WTC11 (cell line): ENCODE measurements around the gene MYG1. TPM values are rescaled to one million over a fixed set of nuclear protein-coding genes. Genes with fewer than 3 reads are reported as not detected.

ENCODE experiments used
- ATAC-seq: fragments of 200-7000 bp; cut with Tn5 transposase; 2 replicates; pipeline ENCODE4 v1.10.0; 2021; ENCODE audit warnings: mild to moderate bottlenecking, moderate library complexity
- CTCF ChIA-PET: fragments of 300-600 bp; sonication (Branson Sonifier 250); formaldehyde crosslinking; loops from one replicate; lab custom pipeline; 2021; ENCODE audit warnings: antibody characterized with exemption; lab: Charles Lee
- POLR2A ChIA-PET: fragments of 350-600 bp; sonication (Branson Sonifier 250); formaldehyde crosslinking; loops from one replicate; lab custom pipeline; 2021; ENCODE audit warnings: antibody characterized with exemption; lab: Charles Lee
- DNase-seq: peaks from one replicate; pipeline ENCODE4 v3.0.0; 2021; ENCODE audit warnings: low spot score
- H3K27ac Mint-ChIP-seq: 2 replicates; pipeline ENCODE4 v1.8.0; 2021; ENCODE audit warnings: mixed read lengths
- H3K27me3 Mint-ChIP-seq: 2 replicates; pipeline ENCODE4 v1.8.0; 2021; ENCODE audit warnings: low read depth, mild to moderate bottlenecking, moderate library complexity, mixed read lengths
- H3K36me3 Mint-ChIP-seq: 2 replicates; pipeline ENCODE4 v1.8.0; 2021; ENCODE audit warnings: mixed read lengths
- H3K4me1 Mint-ChIP-seq: 2 replicates; pipeline ENCODE4 v1.8.0; 2022; ENCODE audit warnings: mixed read lengths
- H3K4me3 Mint-ChIP-seq: 2 replicates; pipeline ENCODE4 v1.8.0; 2021; ENCODE audit warnings: mild to moderate bottlenecking, moderate library complexity, mixed read lengths
- H3K9me3 Mint-ChIP-seq: 2 replicates; pipeline ENCODE4 v1.8.0; 2021; ENCODE audit warnings: mixed read lengths
- ELF4 ChIP-seq: sonication (generic); formaldehyde crosslinking; IDR thresholded peaks from 2 replicates; pipeline ENCODE4 v1.8.1; 2022; ENCODE audit warnings: low read depth, mild to moderate bottlenecking, moderate library complexity, missing genetic modification reagents
- ESRRA ChIP-seq: sonication (generic); formaldehyde crosslinking; IDR thresholded peaks from 2 replicates; pipeline ENCODE4 v1.8.1; 2022; ENCODE audit warnings: mild to moderate bottlenecking, missing genetic modification reagents, borderline replicate concordance
- FOXJ3 ChIP-seq: sonication (generic); formaldehyde crosslinking; IDR thresholded peaks from 2 replicates; pipeline ENCODE4 v1.9.0; 2021; ENCODE audit warnings: missing genetic modification reagents, mild to moderate bottlenecking, borderline replicate concordance
- GTF2I ChIP-seq: fragments of 250-450 bp; sonication (Bioruptor Pico); conservative IDR thresholded peaks from 2 replicates; pipeline ENCODE4 v1.4.0; 2021; ENCODE audit warnings: mild to moderate bottlenecking
- NR3C1 ChIP-seq: sonication (generic); formaldehyde crosslinking; conservative IDR thresholded peaks from 2 replicates; pipeline ENCODE4 v1.8.1; 2023; ENCODE audit warnings: low read depth, mild to moderate bottlenecking, missing genetic modification reagents
- OVOL2 ChIP-seq: fragments of 250-450 bp; sonication (Bioruptor Pico); IDR thresholded peaks from 2 replicates; pipeline ENCODE4 v1.9.0; 2021; ENCODE audit warnings: mild to moderate bottlenecking, borderline replicate concordance
- SOX15 ChIP-seq: fragments of 250-450 bp; sonication (Bioruptor Pico); IDR thresholded peaks from 2 replicates; pipeline ENCODE4 v1.9.0; 2021; ENCODE audit warnings: mild to moderate bottlenecking
- TEAD4 ChIP-seq: sonication (generic); formaldehyde crosslinking; IDR thresholded peaks from 2 replicates; pipeline ENCODE4 v1.8.0; 2022; ENCODE audit warnings: mild to moderate bottlenecking, missing genetic modification reagents
- TP53 ChIP-seq: sonication (generic); formaldehyde crosslinking; IDR thresholded peaks from 2 replicates; pipeline ENCODE4 v1.8.1; 2023; ENCODE audit warnings: mild to moderate bottlenecking, missing genetic modification reagents
- ZNF219 ChIP-seq: sonication (generic); formaldehyde crosslinking; IDR thresholded peaks from 2 replicates; pipeline ENCODE4 v1.8.0; 2023; ENCODE audit warnings: missing genetic modification reagents, mild to moderate bottlenecking, borderline replicate concordance
- ZNF317 ChIP-seq: sonication (generic); formaldehyde crosslinking; IDR thresholded peaks from 2 replicates; pipeline ENCODE4 v1.8.1; 2023; ENCODE audit warnings: low read depth, mild to moderate bottlenecking, moderate library complexity, missing genetic modification reagents, borderline replicate concordance
- ZNF396 ChIP-seq: fragments of 250-450 bp; sonication (Bioruptor Pico); IDR thresholded peaks from 2 replicates; pipeline ENCODE4 v1.8.0; 2021; ENCODE audit warnings: mild to moderate bottlenecking, moderate library complexity, borderline replicate concordance
- ZNF416 ChIP-seq: fragments of 250-450 bp; sonication (Bioruptor Pico); IDR thresholded peaks from 2 replicates; pipeline ENCODE4 v1.9.0; 2021; ENCODE audit warnings: mild to moderate bottlenecking, inconsistent platforms
- total RNA-seq: library from RNA; stranded (reverse); gene quantifications from 3 replicates; pipeline ENCODE4 v1.2.3, GENCODE V29; 2021
- TF ChIP-seq, protein P1 (sequence below): fragments of 250-450 bp; sonication (Bioruptor Pico); IDR thresholded peaks from 2 replicates; pipeline ENCODE4 v1.9.0; 2021; ENCODE audit warnings: mild to moderate bottlenecking
- TF ChIP-seq, protein P2 (sequence below): fragments of 250-450 bp; sonication (Bioruptor Pico); conservative IDR thresholded peaks from 2 replicates; pipeline ENCODE4 v1.9.0; 2021; ENCODE audit warnings: mild to moderate bottlenecking
- TF ChIP-seq, protein P3 (sequence below): sonication (generic); formaldehyde crosslinking; IDR thresholded peaks from 2 replicates; pipeline ENCODE4 v1.8.0; 2023; ENCODE audit warnings: missing genetic modification reagents
- TF ChIP-seq, protein P4 (sequence below): sonication (generic); formaldehyde crosslinking; IDR thresholded peaks from 2 replicates; pipeline ENCODE4 v1.8.1; 2023; ENCODE audit warnings: mild to moderate bottlenecking, missing genetic modification reagents, borderline replicate concordance
- TF ChIP-seq, protein P5 (sequence below): sonication (generic); formaldehyde crosslinking; IDR thresholded peaks from 2 replicates; pipeline ENCODE4 v1.8.1; 2023; ENCODE audit warnings: mild to moderate bottlenecking, missing genetic modification reagents
- TF ChIP-seq, protein P6 (sequence below): sonication (generic); formaldehyde crosslinking; IDR thresholded peaks from 2 replicates; pipeline ENCODE4 v1.8.1; 2022; ENCODE audit warnings: missing genetic modification reagents, borderline replicate concordance

Gene MYG1
- total RNA-seq, 1 experiment from 2014 or later: 93.1 TPM

DNA sequence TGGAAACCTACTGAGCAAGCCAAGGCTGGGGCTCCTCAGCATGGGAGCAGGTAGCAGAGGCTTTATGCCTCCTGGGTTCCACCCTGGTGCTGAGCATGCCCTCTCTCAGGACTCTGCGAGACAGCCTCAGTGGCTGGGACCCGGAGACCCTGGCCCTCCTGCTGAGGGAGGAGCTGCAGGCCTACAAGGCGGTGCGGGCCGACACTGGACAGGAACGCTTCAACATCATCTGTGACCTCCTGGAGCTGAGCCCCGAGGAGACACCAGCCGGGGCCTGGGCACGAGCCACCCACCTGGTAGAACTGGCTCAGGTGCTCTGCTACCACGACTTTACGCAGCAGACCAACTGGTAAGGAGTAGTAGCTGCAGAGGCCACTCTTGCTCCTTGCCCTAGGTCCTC lies 23.0 kb upstream of the MYG1 start:
- no peak overlapping the region for H3K4me3 Mint-ChIP-seq
- H3K4me1 Mint-ChIP-seq: peaks cover 4% of the 10 kb centered on the region; the same call in 1 of the 2 replicates
- H3K36me3 Mint-ChIP-seq: peaks cover 66% of the 10 kb centered on the region
- H3K27me3 Mint-ChIP-seq: no peaks in the 10 kb centered on the region
- no peak for ATAC-seq
- ChIA-PET CTCF (interaction anchor here (0.8 to 2.8 kb wide), 2 partner anchors 60 to 63 kb away, joined by 3 to 15 read pairs; no protein-coding TSS in a partner anchor), POLR2A (no interaction called here)
- TF ChIP-seq ELF4 (CRISPR knock-in tag): no peak
- no peak for TF ChIP-seq ZNF317 (CRISPR knock-in tag)
- TF ChIP-seq, protein P1, sequence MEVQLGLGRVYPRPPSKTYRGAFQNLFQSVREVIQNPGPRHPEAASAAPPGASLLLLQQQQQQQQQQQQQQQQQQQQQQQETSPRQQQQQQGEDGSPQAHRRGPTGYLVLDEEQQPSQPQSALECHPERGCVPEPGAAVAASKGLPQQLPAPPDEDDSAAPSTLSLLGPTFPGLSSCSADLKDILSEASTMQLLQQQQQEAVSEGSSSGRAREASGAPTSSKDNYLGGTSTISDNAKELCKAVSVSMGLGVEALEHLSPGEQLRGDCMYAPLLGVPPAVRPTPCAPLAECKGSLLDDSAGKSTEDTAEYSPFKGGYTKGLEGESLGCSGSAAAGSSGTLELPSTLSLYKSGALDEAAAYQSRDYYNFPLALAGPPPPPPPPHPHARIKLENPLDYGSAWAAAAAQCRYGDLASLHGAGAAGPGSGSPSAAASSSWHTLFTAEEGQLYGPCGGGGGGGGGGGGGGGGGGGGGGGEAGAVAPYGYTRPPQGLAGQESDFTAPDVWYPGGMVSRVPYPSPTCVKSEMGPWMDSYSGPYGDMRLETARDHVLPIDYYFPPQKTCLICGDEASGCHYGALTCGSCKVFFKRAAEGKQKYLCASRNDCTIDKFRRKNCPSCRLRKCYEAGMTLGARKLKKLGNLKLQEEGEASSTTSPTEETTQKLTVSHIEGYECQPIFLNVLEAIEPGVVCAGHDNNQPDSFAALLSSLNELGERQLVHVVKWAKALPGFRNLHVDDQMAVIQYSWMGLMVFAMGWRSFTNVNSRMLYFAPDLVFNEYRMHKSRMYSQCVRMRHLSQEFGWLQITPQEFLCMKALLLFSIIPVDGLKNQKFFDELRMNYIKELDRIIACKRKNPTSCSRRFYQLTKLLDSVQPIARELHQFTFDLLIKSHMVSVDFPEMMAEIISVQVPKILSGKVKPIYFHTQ (CRISPR knock-in tag): no peak
- no peak for TF ChIP-seq GTF2I (CRISPR knock-in tag)
- TF ChIP-seq, protein P2, sequence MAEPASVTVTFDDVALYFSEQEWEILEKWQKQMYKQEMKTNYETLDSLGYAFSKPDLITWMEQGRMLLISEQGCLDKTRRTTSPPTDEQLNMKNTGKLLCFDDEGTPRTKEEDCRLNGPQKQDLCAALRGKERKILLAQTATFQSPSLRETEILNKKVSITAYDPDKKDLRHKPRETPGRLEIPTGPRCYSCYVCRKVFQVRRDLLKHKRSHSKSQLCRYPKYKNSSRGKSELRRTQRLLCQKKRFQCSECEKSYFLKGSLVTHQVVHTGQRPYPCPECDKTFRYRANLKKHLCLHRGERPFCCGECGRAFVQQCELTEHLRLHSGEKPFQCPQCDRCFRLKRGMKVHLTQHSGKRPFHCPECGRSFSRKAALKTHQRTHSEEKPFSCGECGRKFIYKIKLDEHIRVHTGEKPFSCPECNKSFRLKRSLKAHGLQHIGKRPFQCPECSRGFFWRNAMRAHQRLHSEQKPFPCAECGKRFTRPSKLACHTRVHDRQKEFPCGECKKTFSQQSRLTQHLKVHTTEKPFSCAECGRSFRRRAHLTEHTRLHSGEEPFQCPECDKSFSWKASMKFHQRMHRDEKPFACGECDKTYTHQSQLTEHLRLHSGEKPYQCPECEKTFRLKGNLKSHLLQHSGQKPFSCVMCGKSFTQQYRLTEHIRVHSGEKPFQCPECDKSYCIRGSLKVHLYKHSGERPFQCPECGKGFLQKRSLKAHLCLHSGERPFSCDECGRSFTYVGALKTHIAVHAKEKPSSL (CRISPR knock-in tag): no peak
- no peak for TF ChIP-seq TP53 (CRISPR knock-in tag)
- TF ChIP-seq, protein P3, sequence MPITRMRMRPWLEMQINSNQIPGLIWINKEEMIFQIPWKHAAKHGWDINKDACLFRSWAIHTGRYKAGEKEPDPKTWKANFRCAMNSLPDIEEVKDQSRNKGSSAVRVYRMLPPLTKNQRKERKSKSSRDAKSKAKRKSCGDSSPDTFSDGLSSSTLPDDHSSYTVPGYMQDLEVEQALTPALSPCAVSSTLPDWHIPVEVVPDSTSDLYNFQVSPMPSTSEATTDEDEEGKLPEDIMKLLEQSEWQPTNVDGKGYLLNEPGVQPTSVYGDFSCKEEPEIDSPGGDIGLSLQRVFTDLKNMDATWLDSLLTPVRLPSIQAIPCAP (CRISPR knock-in tag): no peak
- TF ChIP-seq, protein P4, sequence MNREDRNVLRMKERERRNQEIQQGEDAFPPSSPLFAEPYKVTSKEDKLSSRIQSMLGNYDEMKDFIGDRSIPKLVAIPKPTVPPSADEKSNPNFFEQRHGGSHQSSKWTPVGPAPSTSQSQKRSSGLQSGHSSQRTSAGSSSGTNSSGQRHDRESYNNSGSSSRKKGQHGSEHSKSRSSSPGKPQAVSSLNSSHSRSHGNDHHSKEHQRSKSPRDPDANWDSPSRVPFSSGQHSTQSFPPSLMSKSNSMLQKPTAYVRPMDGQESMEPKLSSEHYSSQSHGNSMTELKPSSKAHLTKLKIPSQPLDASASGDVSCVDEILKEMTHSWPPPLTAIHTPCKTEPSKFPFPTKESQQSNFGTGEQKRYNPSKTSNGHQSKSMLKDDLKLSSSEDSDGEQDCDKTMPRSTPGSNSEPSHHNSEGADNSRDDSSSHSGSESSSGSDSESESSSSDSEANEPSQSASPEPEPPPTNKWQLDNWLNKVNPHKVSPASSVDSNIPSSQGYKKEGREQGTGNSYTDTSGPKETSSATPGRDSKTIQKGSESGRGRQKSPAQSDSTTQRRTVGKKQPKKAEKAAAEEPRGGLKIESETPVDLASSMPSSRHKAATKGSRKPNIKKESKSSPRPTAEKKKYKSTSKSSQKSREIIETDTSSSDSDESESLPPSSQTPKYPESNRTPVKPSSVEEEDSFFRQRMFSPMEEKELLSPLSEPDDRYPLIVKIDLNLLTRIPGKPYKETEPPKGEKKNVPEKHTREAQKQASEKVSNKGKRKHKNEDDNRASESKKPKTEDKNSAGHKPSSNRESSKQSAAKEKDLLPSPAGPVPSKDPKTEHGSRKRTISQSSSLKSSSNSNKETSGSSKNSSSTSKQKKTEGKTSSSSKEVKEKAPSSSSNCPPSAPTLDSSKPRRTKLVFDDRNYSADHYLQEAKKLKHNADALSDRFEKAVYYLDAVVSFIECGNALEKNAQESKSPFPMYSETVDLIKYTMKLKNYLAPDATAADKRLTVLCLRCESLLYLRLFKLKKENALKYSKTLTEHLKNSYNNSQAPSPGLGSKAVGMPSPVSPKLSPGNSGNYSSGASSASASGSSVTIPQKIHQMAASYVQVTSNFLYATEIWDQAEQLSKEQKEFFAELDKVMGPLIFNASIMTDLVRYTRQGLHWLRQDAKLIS (CRISPR knock-in tag): no peak
- TF ChIP-seq, protein P5, sequence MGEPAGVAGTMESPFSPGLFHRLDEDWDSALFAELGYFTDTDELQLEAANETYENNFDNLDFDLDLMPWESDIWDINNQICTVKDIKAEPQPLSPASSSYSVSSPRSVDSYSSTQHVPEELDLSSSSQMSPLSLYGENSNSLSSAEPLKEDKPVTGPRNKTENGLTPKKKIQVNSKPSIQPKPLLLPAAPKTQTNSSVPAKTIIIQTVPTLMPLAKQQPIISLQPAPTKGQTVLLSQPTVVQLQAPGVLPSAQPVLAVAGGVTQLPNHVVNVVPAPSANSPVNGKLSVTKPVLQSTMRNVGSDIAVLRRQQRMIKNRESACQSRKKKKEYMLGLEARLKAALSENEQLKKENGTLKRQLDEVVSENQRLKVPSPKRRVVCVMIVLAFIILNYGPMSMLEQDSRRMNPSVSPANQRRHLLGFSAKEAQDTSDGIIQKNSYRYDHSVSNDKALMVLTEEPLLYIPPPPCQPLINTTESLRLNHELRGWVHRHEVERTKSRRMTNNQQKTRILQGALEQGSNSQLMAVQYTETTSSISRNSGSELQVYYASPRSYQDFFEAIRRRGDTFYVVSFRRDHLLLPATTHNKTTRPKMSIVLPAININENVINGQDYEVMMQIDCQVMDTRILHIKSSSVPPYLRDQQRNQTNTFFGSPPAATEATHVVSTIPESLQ (CRISPR knock-in tag): no peak
- TF ChIP-seq ZNF416: no peak
- TF ChIP-seq OVOL2 (CRISPR knock-in tag): no peak
- no peak for TF ChIP-seq SOX15 (CRISPR knock-in tag)
- no peak for TF ChIP-seq ESRRA (CRISPR knock-in tag)
- no peak for TF ChIP-seq ZNF219 (CRISPR knock-in tag)
- TF ChIP-seq ZNF396 (CRISPR knock-in tag): no peak
- no peak for TF ChIP-seq NR3C1
- TF ChIP-seq FOXJ3 (CRISPR knock-in tag): no peak
- TF ChIP-seq, protein P6, sequence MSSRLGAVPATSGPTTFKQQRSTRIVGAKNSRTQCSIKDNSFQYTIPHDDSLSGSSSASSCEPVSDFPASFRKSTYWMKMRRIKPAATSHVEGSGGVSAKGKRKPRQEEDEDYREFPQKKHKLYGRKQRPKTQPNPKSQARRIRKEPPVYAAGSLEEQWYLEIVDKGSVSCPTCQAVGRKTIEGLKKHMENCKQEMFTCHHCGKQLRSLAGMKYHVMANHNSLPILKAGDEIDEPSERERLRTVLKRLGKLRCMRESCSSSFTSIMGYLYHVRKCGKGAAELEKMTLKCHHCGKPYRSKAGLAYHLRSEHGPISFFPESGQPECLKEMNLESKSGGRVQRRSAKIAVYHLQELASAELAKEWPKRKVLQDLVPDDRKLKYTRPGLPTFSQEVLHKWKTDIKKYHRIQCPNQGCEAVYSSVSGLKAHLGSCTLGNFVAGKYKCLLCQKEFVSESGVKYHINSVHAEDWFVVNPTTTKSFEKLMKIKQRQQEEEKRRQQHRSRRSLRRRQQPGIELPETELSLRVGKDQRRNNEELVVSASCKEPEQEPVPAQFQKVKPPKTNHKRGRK (CRISPR knock-in tag): no peak
- no peak for TF ChIP-seq TEAD4 (CRISPR knock-in tag)
- H3K27ac Mint-ChIP-seq: no peak overlapping the region
- no peak for DNase-seq
- H3K9me3 Mint-ChIP-seq: no peaks in the 10 kb centered on the region
